WTC11 (cell line): ENCODE measurements around the gene DPYSL5. TPM values are rescaled to one million over a fixed set of nuclear protein-coding genes. Genes with fewer than 3 reads are reported as not detected.

Experiments
- ATAC-seq: fragments of 200-7000 bp; cut with Tn5 transposase; 2 replicates; pipeline ENCODE4 v1.10.0; 2021; ENCODE audit warnings: mild to moderate bottlenecking, moderate library complexity
- CTCF ChIA-PET: fragments of 300-600 bp; sonication (Branson Sonifier 250); formaldehyde crosslinking; loops from one replicate; lab custom pipeline; 2021; ENCODE audit warnings: antibody characterized with exemption; lab: Charles Lee
- POLR2A ChIA-PET: fragments of 350-600 bp; sonication (Branson Sonifier 250); formaldehyde crosslinking; loops from one replicate; lab custom pipeline; 2021; ENCODE audit warnings: antibody characterized with exemption; lab: Charles Lee
- DNase-seq: peaks from one replicate; pipeline ENCODE4 v3.0.0; 2021; ENCODE audit warnings: low spot score
- H3K27ac Mint-ChIP-seq: 2 replicates; pipeline ENCODE4 v1.8.0; 2021; ENCODE audit warnings: mixed read lengths
- H3K27me3 Mint-ChIP-seq: 2 replicates; pipeline ENCODE4 v1.8.0; 2021; ENCODE audit warnings: low read depth, mild to moderate bottlenecking, moderate library complexity, mixed read lengths
- H3K36me3 Mint-ChIP-seq: 2 replicates; pipeline ENCODE4 v1.8.0; 2021; ENCODE audit warnings: mixed read lengths
- H3K4me1 Mint-ChIP-seq: 2 replicates; pipeline ENCODE4 v1.8.0; 2022; ENCODE audit warnings: mixed read lengths
- H3K4me3 Mint-ChIP-seq: 2 replicates; pipeline ENCODE4 v1.8.0; 2021; ENCODE audit warnings: mild to moderate bottlenecking, moderate library complexity, mixed read lengths
- H3K9me3 Mint-ChIP-seq: 2 replicates; pipeline ENCODE4 v1.8.0; 2021; ENCODE audit warnings: mixed read lengths
- CREB1 ChIP-seq: sonication (generic); formaldehyde crosslinking; IDR thresholded peaks from 2 replicates; pipeline ENCODE4 v1.8.0; 2023; ENCODE audit warnings: mild to moderate bottlenecking, missing genetic modification reagents
- CREM ChIP-seq: sonication (generic); formaldehyde crosslinking; IDR thresholded peaks from 2 replicates; pipeline ENCODE4 v1.8.1; 2022; ENCODE audit warnings: mild to moderate bottlenecking, missing genetic modification reagents, moderate library complexity
- E2F1 ChIP-seq: sonication (generic); formaldehyde crosslinking; IDR thresholded peaks from 2 replicates; pipeline ENCODE4 v1.8.0; 2022; ENCODE audit warnings: mild to moderate bottlenecking, missing genetic modification reagents
- E2F4 ChIP-seq: sonication (generic); formaldehyde crosslinking; IDR thresholded peaks from 2 replicates; pipeline ENCODE4 v1.8.1; 2022; ENCODE audit warnings: low read depth, mild to moderate bottlenecking, moderate library complexity, missing genetic modification reagents, borderline replicate concordance
- ERG ChIP-seq: fragments of 250-450 bp; sonication (Bioruptor Pico); IDR thresholded peaks from 2 replicates; pipeline ENCODE4 v1.8.0; 2021; ENCODE audit warnings: mild to moderate bottlenecking
- HMGA2 ChIP-seq: fragments of 250-450 bp; sonication (Bioruptor Pico); IDR thresholded peaks from 2 replicates; pipeline ENCODE4 v1.4.0; 2021; ENCODE audit warnings: mild to moderate bottlenecking, moderate library complexity
- JUN ChIP-seq: sonication (generic); formaldehyde crosslinking; IDR thresholded peaks from 2 replicates; pipeline ENCODE4 v1.8.0; 2023; ENCODE audit warnings: mild to moderate bottlenecking, missing genetic modification reagents
- MYBL2 ChIP-seq: sonication (generic); formaldehyde crosslinking; IDR thresholded peaks from 2 replicates; pipeline ENCODE4 v1.8.1; 2023; ENCODE audit warnings: mild to moderate bottlenecking, moderate library complexity, missing genetic modification reagents
- NR1H2 ChIP-seq: sonication (generic); formaldehyde crosslinking; IDR thresholded peaks from 2 replicates; pipeline ENCODE4 v1.9.0; 2021; ENCODE audit warnings: mild to moderate bottlenecking, moderate library complexity, missing genetic modification reagents
- PRRX2 ChIP-seq: fragments of 250-450 bp; sonication (Bioruptor Pico); IDR thresholded peaks from 2 replicates; pipeline ENCODE4 v1.8.0; 2021; ENCODE audit warnings: mild to moderate bottlenecking
- SOX15 ChIP-seq: fragments of 250-450 bp; sonication (Bioruptor Pico); IDR thresholded peaks from 2 replicates; pipeline ENCODE4 v1.9.0; 2021; ENCODE audit warnings: mild to moderate bottlenecking
- USF1 ChIP-seq: sonication (generic); formaldehyde crosslinking; IDR thresholded peaks from 2 replicates; pipeline ENCODE4 v1.8.0; 2022; ENCODE audit warnings: mild to moderate bottlenecking, missing genetic modification reagents
- ZNF263 ChIP-seq: sonication (generic); formaldehyde crosslinking; IDR thresholded peaks from 2 replicates; pipeline ENCODE4 v1.8.1; 2022; ENCODE audit warnings: low read depth, mild to moderate bottlenecking, moderate library complexity, missing genetic modification reagents
- ZNF512 ChIP-seq: sonication (generic); formaldehyde crosslinking; IDR thresholded peaks from 2 replicates; pipeline ENCODE4 v1.8.1; 2022; ENCODE audit warnings: missing genetic modification reagents, borderline replicate concordance
- ZSCAN18 ChIP-seq: fragments of 250-450 bp; sonication (Bioruptor Pico); IDR thresholded peaks from 2 replicates; pipeline ENCODE4 v2.1.2; 2022; ENCODE audit warnings: mild to moderate bottlenecking, moderate library complexity
- total RNA-seq: library from RNA; stranded (reverse); gene quantifications from 3 replicates; pipeline ENCODE4 v1.2.3, GENCODE V29; 2021
- TF ChIP-seq, protein P1 (sequence below): sonication (generic); formaldehyde crosslinking; IDR thresholded peaks from 2 replicates; pipeline ENCODE4 v1.8.1; 2022; ENCODE audit warnings: mild to moderate bottlenecking, moderate library complexity, missing genetic modification reagents
- TF ChIP-seq, protein P2 (sequence below): sonication (generic); formaldehyde crosslinking; IDR thresholded peaks from 2 replicates; pipeline ENCODE4 v1.8.1; 2023; ENCODE audit warnings: mild to moderate bottlenecking, missing genetic modification reagents, moderate library complexity

DPYSL5 gene
- total RNA-seq, 1 experiment from 2014 or later: 12.1 TPM

DNA sequence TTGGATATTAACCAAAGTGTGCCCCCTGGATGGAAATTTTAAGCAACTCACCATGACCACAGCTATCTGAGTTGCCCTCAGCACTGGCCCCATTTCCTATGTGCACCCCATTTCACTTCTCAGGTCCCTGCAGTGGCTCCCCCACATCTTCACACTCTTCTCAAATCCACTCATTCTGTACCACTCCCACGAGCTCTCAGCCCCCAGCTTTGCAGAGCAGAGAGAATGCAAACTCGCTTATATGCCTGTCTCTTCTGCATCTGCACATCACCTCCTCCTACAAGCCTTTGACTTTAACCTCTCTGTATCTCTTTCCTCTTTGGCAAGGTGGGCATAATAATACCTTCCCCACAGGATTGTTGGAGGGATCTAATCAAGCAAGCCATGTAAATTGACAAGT lies 46.2 kb downstream of the DPYSL5 start:
- Mint-ChIP-seq H3K27me3 (no peaks in the 10 kb centered on the region; the same call in 1 of the 2 replicates), H3K9me3 (no peaks in the 10 kb centered on the region), H3K4me1 (no peaks in the 10 kb centered on the region), H3K4me3 (no peak overlapping the region), H3K36me3 (no peaks in the 10 kb centered on the region), H3K27ac (no peak overlapping the region)
- DNase-seq (no peak), ATAC-seq (no peak)
- ChIA-PET POLR2A (no interaction called here), CTCF (no interaction called here)
- TF ChIP-seq CREB1 (CRISPR knock-in tag): no peak
- no peak for TF ChIP-seq PRRX2 (CRISPR knock-in tag)
- no peak for TF ChIP-seq SOX15
- TF ChIP-seq MYBL2 (CRISPR knock-in tag): no peak
- TF ChIP-seq ZSCAN18 (CRISPR knock-in tag): no peak

DNA sequence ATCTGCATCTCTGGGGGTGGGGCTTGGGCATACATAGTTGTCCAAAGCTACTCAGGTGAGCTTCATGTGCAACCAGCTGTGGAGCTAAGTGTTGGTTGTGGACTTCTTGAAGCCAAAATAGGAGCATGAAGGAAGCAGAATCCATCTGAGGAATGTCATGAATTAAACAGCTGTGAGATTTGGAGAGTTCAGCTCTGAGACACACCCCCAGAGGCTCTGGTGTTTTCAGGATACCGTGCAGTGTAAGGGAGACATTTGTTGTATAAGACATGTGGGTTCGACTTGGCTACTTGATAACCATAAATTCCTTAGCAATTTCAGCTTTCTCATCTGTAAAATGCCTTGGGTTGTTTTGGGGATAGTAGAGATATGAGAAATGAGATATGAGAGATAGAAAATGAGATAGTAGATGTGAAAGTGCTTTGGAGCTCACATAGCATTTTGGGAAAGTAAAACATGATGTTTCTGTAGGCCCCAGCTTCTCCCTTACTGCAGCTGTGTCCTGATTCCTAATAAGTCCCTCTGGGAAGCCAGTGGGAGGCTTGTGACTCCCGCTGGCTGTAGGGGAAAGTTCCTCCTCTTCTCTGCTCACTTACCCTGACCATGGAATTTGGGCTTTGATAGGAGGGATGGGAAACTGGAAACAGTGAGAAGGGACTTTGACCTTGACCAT lies 50.0 kb downstream of the DPYSL5 start:
- TF ChIP-seq JUN (CRISPR knock-in tag) (no peak), E2F4 (CRISPR knock-in tag) (no peak)
- TF ChIP-seq, protein P1, sequence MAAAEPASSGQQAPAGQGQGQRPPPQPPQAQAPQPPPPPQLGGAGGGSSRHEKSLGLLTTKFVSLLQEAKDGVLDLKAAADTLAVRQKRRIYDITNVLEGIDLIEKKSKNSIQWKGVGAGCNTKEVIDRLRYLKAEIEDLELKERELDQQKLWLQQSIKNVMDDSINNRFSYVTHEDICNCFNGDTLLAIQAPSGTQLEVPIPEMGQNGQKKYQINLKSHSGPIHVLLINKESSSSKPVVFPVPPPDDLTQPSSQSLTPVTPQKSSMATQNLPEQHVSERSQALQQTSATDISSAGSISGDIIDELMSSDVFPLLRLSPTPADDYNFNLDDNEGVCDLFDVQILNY: no peak
- CTCF ChIA-PET: interaction anchor here (1.7 kb wide), 1 partner anchor 119 kb away, joined by 6 read pairs; no protein-coding TSS in a partner anchor
- ATAC-seq (no peak), DNase-seq (no peak)
- H3K27ac Mint-ChIP-seq: no peak overlapping the region
- peaks cover 21% of the 10 kb centered on the region for H3K4me1 Mint-ChIP-seq
- POLR2A ChIA-PET: no interaction called here
- H3K36me3 Mint-ChIP-seq: no peaks in the 10 kb centered on the region
- no peaks in the 10 kb centered on the region for H3K9me3 Mint-ChIP-seq
- peaks cover 9% of the 10 kb centered on the region for H3K27me3 Mint-ChIP-seq
- H3K4me3 Mint-ChIP-seq: no peak overlapping the region

GRCh38 chr2:26898480-26899078 lies 50.6 kb downstream of the DPYSL5 start:
- H3K27ac Mint-ChIP-seq: no peak overlapping the region
- TF ChIP-seq ZNF512 (CRISPR knock-in tag): no peak
- no peak for TF ChIP-seq USF1 (CRISPR knock-in tag)
- no peak for TF ChIP-seq NR1H2 (CRISPR knock-in tag)
- no peak for TF ChIP-seq E2F1 (CRISPR knock-in tag)
- TF ChIP-seq, protein P2, sequence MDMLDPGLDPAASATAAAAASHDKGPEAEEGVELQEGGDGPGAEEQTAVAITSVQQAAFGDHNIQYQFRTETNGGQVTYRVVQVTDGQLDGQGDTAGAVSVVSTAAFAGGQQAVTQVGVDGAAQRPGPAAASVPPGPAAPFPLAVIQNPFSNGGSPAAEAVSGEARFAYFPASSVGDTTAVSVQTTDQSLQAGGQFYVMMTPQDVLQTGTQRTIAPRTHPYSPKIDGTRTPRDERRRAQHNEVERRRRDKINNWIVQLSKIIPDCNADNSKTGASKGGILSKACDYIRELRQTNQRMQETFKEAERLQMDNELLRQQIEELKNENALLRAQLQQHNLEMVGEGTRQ: no peak
- TF ChIP-seq HMGA2 (CRISPR knock-in tag): no peak
- TF ChIP-seq ZNF263: no peak
- TF ChIP-seq ERG (CRISPR knock-in tag): no peak
- TF ChIP-seq CREM (CRISPR knock-in tag): no peak

More at GRCh38 chr2:26898480-26899078, 50.6 kb downstream of the DPYSL5 start:
- Mint-ChIP-seq H3K27me3 (peaks cover 9% of the 10 kb centered on the region), H3K4me3 (no peak overlapping the region), H3K4me1 (peaks cover 21% of the 10 kb centered on the region), H3K36me3 (no peaks in the 10 kb centered on the region), H3K9me3 (no peaks in the 10 kb centered on the region)
- ChIA-PET CTCF (interaction anchor here (1.2 to 4.7 kb wide), 3 partner anchors 24 to 118 kb away, joined by 6 to 18 read pairs (median 6); no protein-coding TSS in a partner anchor), POLR2A (no interaction called here)
- ATAC-seq (no peak), DNase-seq (no peak)
